Activated CD8-positive, alpha-beta memory T cell treated with anti-CD3 and anti-CD28 coated beads, Interleukin-2, amount 10 ng/mL, durations not matched to agents 7 days and 5 days (primary cell): ENCODE data around the gene ENO1. TPM values are rescaled to one million over a fixed set of nuclear protein-coding genes. Genes with fewer than 3 reads are reported as not detected.
"Not testable (repeated sequence)": the region's sequence is repeated elsewhere in the genome, so short reads cannot be mapped to it uniquely, and the experiment has no call there.

Source experiments
- ATAC-seq: fragments of 150-1000 bp; cut with Tn5 transposase; one replicate; pipeline ENCODE4 v1.10.0; 2021; ENCODE audit warnings: moderate library complexity
- CTCF ChIA-PET: fragments of 350-600 bp; sonication (Branson Sonifier 250); formaldehyde crosslinking; loops from one replicate; lab custom pipeline; 2021; ENCODE audit warnings: antibody characterized with exemption; lab: Charles Lee
- DNase-seq: peaks from one replicate; pipeline ENCODE4 v3.0.0-alpha.2; 2020
- H3K27ac Mint-ChIP-seq: one replicate; pipeline ENCODE4 v1.8.0; 2021; ENCODE audit warnings: mild to moderate bottlenecking, mixed read lengths
- H3K27me3 Mint-ChIP-seq: one replicate; pipeline ENCODE4 v1.8.0; 2021; ENCODE audit warnings: mixed read lengths
- H3K36me3 Mint-ChIP-seq: one replicate; pipeline ENCODE4 v1.8.0; 2021; ENCODE audit warnings: mild to moderate bottlenecking, mixed read lengths
- H3K4me1 Mint-ChIP-seq: one replicate; pipeline ENCODE4 v1.8.0; 2021; ENCODE audit warnings: mixed read lengths
- H3K4me3 Mint-ChIP-seq: one replicate; pipeline ENCODE4 v1.8.0; 2021; ENCODE audit warnings: mild to moderate bottlenecking, moderate library complexity, mixed read lengths
- H3K9me3 Mint-ChIP-seq: one replicate; pipeline ENCODE4 v1.8.0; 2022; ENCODE audit warnings: low read depth, mixed read lengths
- total RNA-seq, 2 experiments: library from RNA; stranded (reverse); gene quantifications; one replicate each; pipeline ENCODE4 v1.2.3, GENCODE V29; 2021

The ENO1 gene
- 1,000 to 10,000 TPM; 2,070 to 2,300 TPM for total RNA-seq

DNA sequence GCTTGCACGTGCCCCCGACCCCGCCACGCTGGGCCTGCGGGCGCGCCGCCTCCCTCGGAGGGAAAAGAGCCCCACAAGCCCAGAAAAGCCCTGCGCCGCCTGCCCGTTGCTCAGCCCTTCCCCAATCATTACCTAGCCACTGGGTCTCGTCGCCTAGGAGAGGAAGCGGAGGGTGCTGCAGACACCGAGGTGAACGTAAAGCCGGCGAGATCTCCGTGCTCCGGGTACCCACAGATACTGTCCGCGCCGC lies at the start of gene ENO1:
Gene ENO1, minus strand, starts transcription at position 239 of the 250 bp plus-strand sequence. CDS start 3,778 bp downstream, outside the sequence.
- DNase-seq, result no peak
- peak within 1 kb of the TSS; percentile 97 for H3K27ac Mint-ChIP-seq
- H3K4me1 Mint-ChIP-seq, result peaks cover 46% of the 10 kb centered on the region
- CTCF ChIA-PET, result interaction anchor here (0.6 to 3.3 kb wide), 9 partner anchors 9 to 127 kb away, joined by 3 to 33 read pairs (median 5); no protein-coding TSS in a partner anchor
- peaks cover 53% of the 10 kb centered on the region for H3K36me3 Mint-ChIP-seq
- no peaks in the 10 kb centered on the region for H3K27me3 Mint-ChIP-seq
- no peak for ATAC-seq
- H3K9me3 Mint-ChIP-seq, result no peaks in the 10 kb centered on the region
- peak within 1 kb of the TSS; percentile 97 for H3K4me3 Mint-ChIP-seq

DNA sequence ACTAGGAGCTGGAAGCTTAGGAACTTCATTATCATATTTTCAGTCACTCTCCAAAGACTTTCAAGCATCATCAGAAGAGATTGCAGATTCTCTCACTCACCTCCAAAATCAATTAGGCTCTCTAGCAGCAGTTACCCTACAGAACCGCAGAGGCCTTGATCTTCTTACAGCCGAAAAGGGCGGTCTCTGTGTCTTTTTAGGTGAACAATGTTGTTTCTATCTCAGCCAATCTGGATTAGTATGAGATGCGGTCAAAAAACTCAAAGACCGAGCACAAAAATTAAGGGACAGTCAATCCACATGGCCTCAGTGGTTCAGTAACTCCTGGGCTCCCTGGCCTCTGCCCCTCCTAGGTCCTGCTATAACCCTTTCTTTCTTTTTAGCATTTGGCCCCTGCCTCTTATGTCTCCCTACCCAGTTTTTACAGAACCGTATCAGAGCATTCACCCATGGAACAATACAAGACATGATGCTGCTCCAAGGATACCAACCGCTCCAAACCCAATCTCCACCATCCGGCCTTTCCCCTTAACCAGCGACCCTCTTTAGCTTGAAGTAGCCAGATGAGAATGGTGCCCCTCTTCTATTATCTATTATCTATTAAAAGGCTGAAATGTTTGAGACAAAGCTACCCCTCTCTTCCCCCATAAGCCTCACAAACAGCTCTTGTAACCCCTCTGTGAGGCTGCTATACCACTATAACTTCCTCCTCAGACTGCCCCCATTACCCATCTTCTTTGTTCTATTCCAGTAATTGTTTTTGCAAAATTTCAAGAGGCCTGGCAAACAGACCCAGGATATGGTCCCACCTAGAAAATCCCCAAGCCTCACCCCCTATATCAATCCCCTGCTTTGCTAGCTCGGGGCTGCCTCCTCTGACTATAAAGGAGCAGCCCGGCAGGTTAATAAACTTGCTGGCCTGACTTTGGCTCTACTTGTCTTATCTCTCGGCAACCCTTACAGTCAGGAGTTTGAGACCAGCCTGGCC lies 48.5 kb upstream of the ENO1 start:
- Mint-ChIP-seq H3K27me3 (no peaks in the 10 kb centered on the region), H3K4me1 (peaks cover 20% of the 10 kb centered on the region), H3K9me3 (peaks cover 3% of the 10 kb centered on the region), H3K36me3 (peaks cover 14% of the 10 kb centered on the region), H3K27ac (no peak overlapping the region), H3K4me3 (no peak overlapping the region)
- CTCF ChIA-PET, result interaction anchor here (0.9 to 18.0 kb wide), 6 partner anchors 9 to 78 kb away, joined by 3 to 283 read pairs (median 8); no protein-coding TSS in a partner anchor
- DNase-seq (no peak), ATAC-seq (peak; percentile 54)

DNA sequence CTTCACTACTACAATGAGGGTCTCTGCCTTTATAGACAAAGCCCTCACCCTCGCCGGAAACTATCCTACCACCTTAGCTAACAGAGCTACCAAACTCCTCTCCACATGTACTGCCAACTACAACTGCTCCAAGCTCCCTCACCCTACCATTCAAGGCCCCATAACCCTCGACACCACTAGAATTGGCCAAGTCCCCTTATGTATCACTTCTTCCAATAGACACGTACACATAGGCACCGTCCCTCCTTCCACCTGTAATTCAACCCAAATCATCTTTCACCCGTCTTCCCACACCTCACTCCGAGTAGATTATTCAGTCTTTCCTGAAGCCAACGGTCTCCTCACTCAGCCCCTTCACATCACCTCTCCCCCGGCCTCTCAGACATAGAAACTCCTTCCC lies 47.5 kb upstream of the ENO1 start:
- Mint-ChIP-seq H3K4me3 (no peak overlapping the region), H3K27ac (no peak overlapping the region), H3K27me3 (no peaks in the 10 kb centered on the region), H3K9me3 (peaks cover 5% of the 10 kb centered on the region), H3K36me3 (peaks cover 24% of the 10 kb centered on the region), H3K4me1 (peaks cover 28% of the 10 kb centered on the region)
- DNase-seq (no peak), ATAC-seq (no peak)
- CTCF ChIA-PET, result interaction anchor here (1.4 to 18.0 kb wide), 5 partner anchors 12 to 79 kb away, joined by 3 to 283 read pairs (median 7); no protein-coding TSS in a partner anchor

DNA sequence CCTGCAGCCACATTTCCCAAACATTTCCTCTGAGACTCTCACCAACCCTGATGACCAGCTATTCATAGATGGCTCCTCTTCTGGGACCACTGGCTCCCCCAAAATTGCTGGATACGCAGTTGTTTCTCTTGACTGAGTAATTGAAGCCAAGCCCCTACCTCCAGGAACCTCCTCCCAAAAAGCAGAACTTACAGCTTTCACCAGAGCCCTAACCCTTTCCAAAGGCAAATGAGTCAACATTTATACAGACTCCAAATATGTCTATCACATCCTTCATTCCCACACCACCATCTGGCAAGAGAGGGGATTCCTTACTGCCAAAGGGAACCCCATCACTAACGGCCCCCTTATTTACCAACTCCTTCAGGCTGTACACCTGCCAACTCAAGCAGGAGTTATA lies 46.9 kb upstream of the ENO1 start:
- Mint-ChIP-seq H3K27me3 (no peaks in the 10 kb centered on the region), H3K4me3 (no peak overlapping the region), H3K4me1 (peaks cover 33% of the 10 kb centered on the region), H3K27ac (no peak overlapping the region), H3K9me3 (peaks cover 5% of the 10 kb centered on the region), H3K36me3 (peaks cover 29% of the 10 kb centered on the region)
- DNase-seq, result no peak
- ATAC-seq, result no peak
- CTCF ChIA-PET, result interaction anchor here (1.4 to 18.0 kb wide), 5 partner anchors 13 to 79 kb away, joined by 3 to 283 read pairs (median 7); no protein-coding TSS in a partner anchor

DNA sequence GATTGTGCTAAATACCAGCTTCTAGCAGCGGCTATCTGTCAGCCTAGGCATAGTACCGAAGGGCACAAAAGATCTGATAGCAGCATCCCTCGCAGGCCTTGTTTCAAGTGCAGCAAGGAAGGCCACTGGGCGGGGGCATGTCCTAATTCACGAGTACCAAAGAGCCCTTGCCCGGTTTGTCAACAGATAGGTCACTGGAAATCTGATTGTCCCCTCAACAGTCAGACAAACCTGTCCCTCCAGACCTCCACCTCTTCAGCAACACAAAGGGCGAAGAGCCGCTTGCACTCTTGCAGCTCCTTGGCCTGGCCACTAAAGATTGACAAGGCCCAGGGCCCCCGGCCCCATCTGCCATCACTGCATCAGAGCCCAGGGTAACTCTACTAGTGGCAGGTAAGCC lies 44.5 kb upstream of the ENO1 start:
- H3K9me3 Mint-ChIP-seq, result peaks cover 5% of the 10 kb centered on the region
- no peak for DNase-seq
- CTCF ChIA-PET, result interaction anchor here (1.6 to 18.0 kb wide), 3 partner anchors 40 to 82 kb away, joined by 3 to 283 read pairs (median 6); no protein-coding TSS in a partner anchor
- ATAC-seq, result no peak
- H3K36me3 Mint-ChIP-seq, result peaks cover 31% of the 10 kb centered on the region
- H3K4me1 Mint-ChIP-seq, result peaks cover 36% of the 10 kb centered on the region
- no peak overlapping the region for H3K27ac Mint-ChIP-seq
- no peak overlapping the region for H3K4me3 Mint-ChIP-seq
- H3K27me3 Mint-ChIP-seq, result no peaks in the 10 kb centered on the region

DNA sequence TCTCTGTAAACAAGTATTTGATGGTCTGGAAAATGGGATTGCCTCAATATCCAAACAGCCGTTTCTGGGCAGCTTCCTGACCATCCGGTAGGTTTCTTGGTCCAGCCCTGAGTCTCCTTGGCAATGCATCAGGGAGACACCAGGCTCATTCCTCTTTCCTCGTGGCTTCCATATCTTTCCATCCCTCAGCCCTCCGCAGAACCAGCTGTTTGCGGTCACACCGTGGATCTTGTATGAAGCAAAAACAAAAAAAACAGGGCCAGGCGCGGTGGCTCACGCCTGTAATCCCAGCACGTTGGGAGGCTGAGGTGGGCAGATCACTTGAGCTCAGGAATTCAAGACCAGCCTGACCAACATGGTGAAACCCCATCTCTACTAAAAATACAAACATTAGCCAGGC lies 39.0 kb upstream of the ENO1 start:
- H3K27me3 Mint-ChIP-seq, ATAC-seq, DNase-seq, H3K9me3 Mint-ChIP-seq, H3K4me3 Mint-ChIP-seq: not testable (repeated sequence)
- CTCF ChIA-PET, result interaction anchor here (0.7 to 18.0 kb wide), 25 partner anchors 8 to 350 kb away, joined by 3 to 283 read pairs (median 4); no protein-coding TSS in a partner anchor
- H3K4me1 Mint-ChIP-seq, result peaks cover 51% of the 10 kb centered on the region
- peaks cover 30% of the 10 kb centered on the region for H3K36me3 Mint-ChIP-seq
- peak overlapping the region; percentile 74 for H3K27ac Mint-ChIP-seq

DNA sequence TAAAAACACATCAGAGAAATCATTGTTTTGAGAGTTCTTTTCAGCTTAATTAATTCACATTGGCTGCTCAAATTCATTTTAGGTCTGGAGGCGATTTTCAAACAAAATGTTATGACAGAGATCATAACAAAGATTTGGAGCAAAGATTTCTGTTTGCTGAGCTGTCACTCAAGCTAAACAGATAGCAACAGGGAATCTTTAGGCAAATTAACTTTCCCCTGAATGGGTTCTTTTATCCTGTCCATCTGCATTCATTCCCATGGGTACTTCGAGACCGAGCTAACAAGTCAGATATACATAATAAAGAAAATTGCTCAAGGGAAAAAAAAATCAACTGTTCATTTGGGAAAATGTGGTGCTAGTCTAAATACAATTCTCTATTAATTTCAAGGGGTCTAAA lies 37.0 kb upstream of the ENO1 start:
- Mint-ChIP-seq H3K27me3 (no peaks in the 10 kb centered on the region), H3K4me1 (peaks cover 40% of the 10 kb centered on the region), H3K9me3 (no peaks in the 10 kb centered on the region), H3K27ac (no peak overlapping the region), H3K36me3 (peaks cover 15% of the 10 kb centered on the region), H3K4me3 (no peak overlapping the region)
- no peak for DNase-seq
- CTCF ChIA-PET, result interaction anchor here (0.8 to 18.0 kb wide), 6 partner anchors 9 to 89 kb away, joined by 3 to 283 read pairs (median 6); no protein-coding TSS in a partner anchor
- ATAC-seq, result no peak

DNA sequence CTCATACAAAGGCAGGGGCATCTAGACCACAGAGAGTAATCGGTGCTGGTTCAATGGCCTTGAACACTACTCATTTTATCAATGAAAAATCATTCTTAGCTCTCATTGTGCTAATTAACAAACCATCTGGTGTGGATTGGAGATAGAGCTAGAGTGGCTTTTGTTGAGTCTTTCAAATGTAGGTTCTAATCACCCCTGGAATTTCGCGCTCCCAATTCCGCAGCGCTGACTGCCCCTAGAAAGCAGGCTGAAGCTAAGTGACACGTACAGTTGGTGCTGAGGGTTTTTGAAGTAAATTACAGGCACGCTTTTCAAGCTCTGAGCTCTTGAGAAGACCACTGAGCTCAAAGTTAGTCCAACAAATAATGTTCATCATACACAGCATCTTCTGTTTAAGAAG lies 36.0 kb upstream of the ENO1 start:
- DNase-seq (no peak), ATAC-seq (no peak)
- H3K27me3 Mint-ChIP-seq, result no peaks in the 10 kb centered on the region
- peaks cover 2% of the 10 kb centered on the region for H3K9me3 Mint-ChIP-seq
- H3K4me1 Mint-ChIP-seq, result peaks cover 39% of the 10 kb centered on the region
- no peak overlapping the region for H3K4me3 Mint-ChIP-seq
- no peak overlapping the region for H3K27ac Mint-ChIP-seq
- peaks cover 16% of the 10 kb centered on the region for H3K36me3 Mint-ChIP-seq
- CTCF ChIA-PET, result interaction anchor here (0.7 to 18.0 kb wide), 6 partner anchors 10 to 197 kb away, joined by 3 to 283 read pairs (median 6); no protein-coding TSS in a partner anchor

DNA sequence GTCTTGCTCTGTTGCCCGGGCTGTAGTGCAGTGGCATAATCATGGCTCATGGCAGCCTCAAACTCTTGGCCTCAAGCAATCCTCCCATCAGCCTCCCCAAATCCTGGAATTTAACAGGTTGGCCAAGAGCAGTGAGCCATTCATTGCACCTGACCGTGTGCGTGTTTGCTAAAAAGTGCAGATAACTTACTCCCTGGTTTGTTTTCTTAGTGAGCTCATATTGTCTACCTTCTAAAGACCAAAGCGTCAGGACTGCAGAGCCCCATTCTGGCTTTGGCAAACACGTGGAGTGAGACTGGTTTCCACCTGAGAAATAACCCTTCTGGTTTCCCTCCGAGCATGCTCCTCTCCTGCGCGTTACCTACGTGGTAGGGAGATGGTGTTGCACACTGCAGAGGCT lies 35.0 kb upstream of the ENO1 start:
- CTCF ChIA-PET, result interaction anchor here (0.6 to 18.0 kb wide), 3 partner anchors 74 to 377 kb away, joined by 3 to 283 read pairs (median 188); no protein-coding TSS in a partner anchor
- no peak overlapping the region for H3K4me3 Mint-ChIP-seq
- H3K27ac Mint-ChIP-seq, result no peak overlapping the region

DNA sequence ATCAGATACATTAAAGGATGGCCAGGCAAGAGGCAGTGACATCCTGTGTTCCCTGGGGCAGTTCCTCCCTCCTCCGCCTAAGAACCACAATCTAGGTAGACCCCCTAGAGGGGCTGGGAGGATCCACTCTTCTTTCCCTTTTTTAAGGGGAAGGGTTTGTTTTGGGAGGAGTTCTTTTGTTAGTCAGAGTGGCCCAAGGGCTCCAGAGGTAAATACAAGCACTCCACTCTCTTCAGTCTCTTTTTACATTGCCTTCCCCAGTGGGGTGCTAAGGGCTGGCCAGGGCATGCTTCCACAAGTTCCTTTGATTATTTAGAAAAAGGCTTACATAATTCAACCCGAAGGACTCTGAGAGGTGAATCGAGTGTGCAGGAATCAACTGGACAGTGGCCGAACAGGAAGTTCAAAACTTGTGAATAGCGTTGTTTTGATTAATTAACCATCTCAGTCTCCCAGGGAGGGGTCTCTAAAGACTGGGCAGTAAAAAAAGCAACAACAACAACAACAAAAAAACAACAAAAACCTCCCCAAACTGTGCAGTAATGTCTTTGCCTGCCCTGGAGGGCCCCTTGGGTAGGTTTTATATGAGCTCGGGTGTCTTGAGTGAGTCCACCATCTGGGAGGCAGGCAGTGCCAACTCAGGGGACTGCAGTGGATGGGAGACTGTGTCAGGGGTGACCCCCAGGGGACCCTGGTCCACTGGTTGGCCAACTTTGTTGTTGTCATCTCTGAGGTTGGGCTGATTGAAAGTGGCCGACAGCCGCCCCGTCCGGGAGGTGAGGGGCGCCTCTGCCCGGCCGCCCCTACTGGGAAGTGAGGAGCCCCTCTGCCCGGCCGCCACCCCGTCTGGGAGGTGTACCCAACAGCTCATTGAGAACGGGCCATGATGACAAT lies 33.2 kb upstream of the ENO1 start:
- ATAC-seq, result no peak
- peaks cover 15% of the 10 kb centered on the region for H3K36me3 Mint-ChIP-seq

More for the DNA sequence above, 35.0 kb upstream of the ENO1 start:
- peaks cover 13% of the 10 kb centered on the region for H3K36me3 Mint-ChIP-seq
- peaks cover 32% of the 10 kb centered on the region for H3K4me1 Mint-ChIP-seq
- no peaks in the 10 kb centered on the region for H3K27me3 Mint-ChIP-seq
- DNase-seq, result no peak
- ATAC-seq, result no peak
- H3K9me3 Mint-ChIP-seq, result peaks cover 2% of the 10 kb centered on the region

DNA sequence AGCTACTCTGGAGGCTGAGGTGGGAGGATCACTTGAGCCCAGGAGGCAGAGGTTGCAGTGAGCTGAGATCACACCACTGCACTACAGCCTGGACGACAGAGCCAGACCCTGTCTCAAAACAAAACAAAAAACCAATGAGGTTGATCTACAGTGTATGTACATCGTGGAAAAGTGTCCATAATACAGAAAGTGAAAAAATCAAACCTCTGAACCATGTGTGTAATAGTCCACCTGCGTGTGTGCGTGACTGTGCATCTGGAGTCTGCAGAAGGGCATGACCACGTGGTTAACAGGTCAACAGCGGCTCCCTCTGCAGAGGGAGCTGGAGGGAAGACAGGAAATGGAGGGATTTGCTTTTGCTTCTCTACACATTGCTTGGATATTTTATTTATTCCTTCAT lies 32.4 kb upstream of the ENO1 start:
- ATAC-seq (peak; percentile 42), DNase-seq (no peak)
- H3K27ac Mint-ChIP-seq, result peak overlapping the region; percentile 54
- CTCF ChIA-PET, result interaction anchor here (1.3 to 6.6 kb wide), 3 partner anchors 11 to 94 kb away, joined by 3 to 38 read pairs (median 8); no protein-coding TSS in a partner anchor
- peaks cover 23% of the 10 kb centered on the region for H3K4me1 Mint-ChIP-seq
- H3K36me3 Mint-ChIP-seq, result peaks cover 15% of the 10 kb centered on the region
- peaks cover 2% of the 10 kb centered on the region for H3K27me3 Mint-ChIP-seq
- H3K9me3 Mint-ChIP-seq, result peaks cover 2% of the 10 kb centered on the region
- no peak overlapping the region for H3K4me3 Mint-ChIP-seq

More for the DNA sequence above, 33.2 kb upstream of the ENO1 start:
- H3K4me3 Mint-ChIP-seq, result no peak overlapping the region
- CTCF ChIA-PET, result interaction anchor here (1.3 to 6.6 kb wide), 3 partner anchors 12 to 93 kb away, joined by 3 to 38 read pairs (median 8); no protein-coding TSS in a partner anchor
- peaks cover 2% of the 10 kb centered on the region for H3K9me3 Mint-ChIP-seq
- no peak for DNase-seq
- peak overlapping the region; percentile 54 for H3K27ac Mint-ChIP-seq
- peaks cover 2% of the 10 kb centered on the region for H3K27me3 Mint-ChIP-seq
- H3K4me1 Mint-ChIP-seq, result peaks cover 25% of the 10 kb centered on the region

DNA sequence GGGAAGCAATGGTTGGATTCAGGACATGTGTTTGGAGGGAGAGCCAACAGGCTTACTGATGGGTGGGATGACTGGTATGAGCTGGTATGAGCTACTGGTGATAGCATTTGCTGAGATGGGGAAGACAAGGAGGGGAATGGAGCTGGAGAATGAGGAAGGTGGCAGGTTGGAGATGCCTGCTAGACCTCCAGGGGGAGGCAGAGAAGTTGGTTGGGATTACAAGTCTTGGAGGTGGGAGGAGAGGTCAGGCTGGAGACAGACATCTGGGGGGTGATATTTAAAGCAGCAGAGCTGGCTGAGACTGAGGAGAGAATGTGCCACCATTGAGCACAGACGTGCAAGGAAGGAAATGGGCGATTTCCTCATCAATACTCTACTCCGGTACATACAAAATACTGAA lies 31.8 kb upstream of the ENO1 start:
- Mint-ChIP-seq H3K27me3 (peaks cover 2% of the 10 kb centered on the region), H3K4me1 (peaks cover 22% of the 10 kb centered on the region), H3K36me3 (peaks cover 15% of the 10 kb centered on the region), H3K9me3 (peaks cover 2% of the 10 kb centered on the region), H3K4me3 (no peak overlapping the region), H3K27ac (no peak overlapping the region)
- ATAC-seq (no peak), DNase-seq (no peak)
- CTCF ChIA-PET, result interaction anchor here (1.3 to 6.6 kb wide), 4 partner anchors 8 to 94 kb away, joined by 3 to 38 read pairs (median 6); no protein-coding TSS in a partner anchor
